Measurements from ENCODE around the gene HMGXB3.

DNA sequence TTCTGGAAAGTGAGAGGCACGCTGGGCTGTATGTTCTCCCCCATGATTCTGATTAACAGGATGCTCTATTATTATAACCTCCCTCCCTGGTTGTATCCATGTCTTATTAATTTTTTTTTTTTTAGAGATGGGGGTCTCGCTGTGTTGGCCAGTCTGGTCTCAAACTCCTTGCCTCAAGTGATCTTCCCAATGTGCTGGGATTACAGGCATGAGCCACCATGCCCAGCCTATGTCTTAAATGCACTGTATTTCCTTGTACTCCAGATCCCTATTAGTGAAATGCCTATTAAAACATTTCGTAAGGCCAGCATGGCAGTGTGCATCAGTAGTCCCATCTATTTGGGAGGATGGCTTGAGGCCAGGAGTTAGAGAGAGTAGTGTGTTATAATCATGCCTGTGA is 7.1 kb upstream of the HMGXB3 start:
- TF ChIP-seq, protein P1, sequence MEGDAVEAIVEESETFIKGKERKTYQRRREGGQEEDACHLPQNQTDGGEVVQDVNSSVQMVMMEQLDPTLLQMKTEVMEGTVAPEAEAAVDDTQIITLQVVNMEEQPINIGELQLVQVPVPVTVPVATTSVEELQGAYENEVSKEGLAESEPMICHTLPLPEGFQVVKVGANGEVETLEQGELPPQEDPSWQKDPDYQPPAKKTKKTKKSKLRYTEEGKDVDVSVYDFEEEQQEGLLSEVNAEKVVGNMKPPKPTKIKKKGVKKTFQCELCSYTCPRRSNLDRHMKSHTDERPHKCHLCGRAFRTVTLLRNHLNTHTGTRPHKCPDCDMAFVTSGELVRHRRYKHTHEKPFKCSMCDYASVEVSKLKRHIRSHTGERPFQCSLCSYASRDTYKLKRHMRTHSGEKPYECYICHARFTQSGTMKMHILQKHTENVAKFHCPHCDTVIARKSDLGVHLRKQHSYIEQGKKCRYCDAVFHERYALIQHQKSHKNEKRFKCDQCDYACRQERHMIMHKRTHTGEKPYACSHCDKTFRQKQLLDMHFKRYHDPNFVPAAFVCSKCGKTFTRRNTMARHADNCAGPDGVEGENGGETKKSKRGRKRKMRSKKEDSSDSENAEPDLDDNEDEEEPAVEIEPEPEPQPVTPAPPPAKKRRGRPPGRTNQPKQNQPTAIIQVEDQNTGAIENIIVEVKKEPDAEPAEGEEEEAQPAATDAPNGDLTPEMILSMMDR (IDR thresholded peaks at IDR 0.05; ENCODE audit: low read depth, low read length), result no peak
- TF ChIP-seq POLR2A (IDR thresholded peaks at IDR 0.05; ENCODE audit: extremely low read depth, insufficient read length), result no peak
- TF ChIP-seq MYC (IDR thresholded peaks at IDR 0.05; ENCODE audit: low read depth, low read length), result no peak
